Calu3 (cell line): ENCODE data around the gene LDLRAD1. TPM values are rescaled to one million over a fixed set of nuclear protein-coding genes. Genes with fewer than 3 reads are reported as not detected.
"Not testable (repeated sequence)": the region's sequence is repeated elsewhere in the genome, so short reads cannot be mapped to it uniquely, and the experiment has no call there.

Experiments used
- BruUV-seq: library from RNA; stranded (reverse); fragments of 400-500 nt; replicated peaks from 2 replicates; lab custom pipeline; 2021; lab: Mats Ljungman, UMichigan
- CTCF ChIA-PET: fragments of 300-600 bp; sonication (Branson Sonifier 250); formaldehyde crosslinking; loops from one replicate; lab custom pipeline; 2022; ENCODE audit warnings: antibody characterized with exemption; lab: Charles Lee
- DNase-seq: peaks from one replicate; pipeline ENCODE4 v3.0.0; 2022
- H3K27ac Mint-ChIP-seq: one replicate; pipeline ENCODE4 v1.8.0; 2022; ENCODE audit warnings: mixed read lengths; ENCODE audit not compliant: unreplicated experiment
- H3K27me3 Mint-ChIP-seq: one replicate; pipeline ENCODE4 v1.8.0; 2022; ENCODE audit warnings: mixed read lengths; ENCODE audit not compliant: unreplicated experiment
- H3K36me3 Mint-ChIP-seq: one replicate; pipeline ENCODE4 v1.8.0; 2022; ENCODE audit warnings: mild to moderate bottlenecking, moderate library complexity, mixed read lengths; ENCODE audit not compliant: insufficient read depth, unreplicated experiment
- H3K4me1 Mint-ChIP-seq: one replicate; pipeline ENCODE4 v1.8.0; 2022; ENCODE audit warnings: mild to moderate bottlenecking, low read depth, mixed read lengths; ENCODE audit not compliant: unreplicated experiment
- H3K4me3 Mint-ChIP-seq: one replicate; pipeline ENCODE4 v1.8.0; 2022; ENCODE audit warnings: mild to moderate bottlenecking, low read depth, moderate library complexity, mixed read lengths; ENCODE audit not compliant: unreplicated experiment
- H3K9me3 Mint-ChIP-seq: one replicate; pipeline ENCODE4 v1.8.0; 2022; ENCODE audit warnings: low read depth, mixed read lengths; ENCODE audit not compliant: unreplicated experiment
- CTCF ChIP-seq: fragments of 200-600 bp; IDR thresholded peaks from one replicate; pipeline ENCODE4 v1.8.0; 2022; ENCODE audit warnings: antibody characterized with exemption; ENCODE audit not compliant: unreplicated experiment
- intact Hi-C: fragments of 100-400 bp; cut with micrococcal nuclease; formaldehyde crosslinking; loops from one replicate; pipeline ENCODE4 v1.10.0; 2022; ENCODE audit not compliant: unreplicated experiment
- total RNA-seq: library from RNA; stranded (reverse); gene quantifications from 2 replicates; pipeline ENCODE4 v1.2.3, GENCODE V29; 2022

LDLRAD1 gene
- total RNA-seq, 1 experiment from 2014 or later: not detected

DNA sequence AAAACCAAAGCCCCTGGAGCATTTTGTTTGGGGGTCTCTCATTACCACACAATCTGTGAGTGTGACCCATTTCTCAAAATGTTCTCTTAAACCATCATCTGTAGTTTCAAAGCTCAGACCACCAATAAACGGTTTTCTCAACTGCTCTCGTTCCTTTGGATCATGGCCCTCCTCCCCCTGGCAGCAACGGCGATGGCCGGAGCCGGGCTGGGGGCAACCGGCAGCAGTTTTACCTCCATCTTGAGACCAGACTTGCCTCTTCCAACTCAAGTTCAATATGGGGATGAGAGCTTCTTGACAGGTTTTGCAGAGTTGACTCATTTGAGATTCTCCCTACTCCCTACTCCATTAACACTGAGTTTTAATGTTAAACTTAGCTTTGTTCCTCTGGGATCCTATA lies 42.1 kb downstream of the LDLRAD1 start:
- H3K27me3 Mint-ChIP-seq: no peaks in the 10 kb centered on the region
- CTCF ChIA-PET: interaction anchor here (0.6 to 1.5 kb wide), 2 partner anchors 77 to 218 kb away, joined by 4 read pairs; partner anchors contain the start of genes TCEANC2 and TMEM59

DNA sequence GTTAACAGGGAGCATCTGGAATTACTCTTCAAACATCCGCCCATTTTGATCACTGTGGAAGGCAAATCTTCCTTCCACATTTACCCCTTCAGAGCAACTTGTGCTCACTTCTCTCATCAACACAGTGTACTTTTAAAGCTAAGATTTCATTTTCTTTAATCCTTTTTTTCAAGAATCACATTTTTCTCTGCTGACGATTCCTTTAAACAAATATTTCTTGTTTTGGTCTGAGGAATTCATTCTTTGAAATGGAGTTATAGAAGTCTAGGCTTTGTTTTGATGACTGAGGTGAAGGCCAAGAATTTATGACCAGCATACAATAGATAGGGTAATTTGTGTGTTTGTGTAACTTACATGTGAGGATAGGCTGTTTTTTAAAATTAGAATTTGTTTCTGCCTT lies 46.3 kb downstream of the LDLRAD1 start:
- CTCF ChIA-PET: interaction anchor here (0.5 kb wide), 1 partner anchor 79 kb away, joined by 3 read pairs; no protein-coding TSS in a partner anchor
- intact Hi-C loops: no loop called here
- no peak for TF ChIP-seq CTCF
- H3K27me3 Mint-ChIP-seq: no peaks in the 10 kb centered on the region
- no peak overlapping the region for H3K27ac Mint-ChIP-seq
- peaks cover 9% of the 10 kb centered on the region for H3K4me1 Mint-ChIP-seq
- DNase-seq: no peak
- no peaks in the 10 kb centered on the region for H3K9me3 Mint-ChIP-seq
- BruUV-seq: no TSS peak
- no peak overlapping the region for H3K4me3 Mint-ChIP-seq
- no peaks in the 10 kb centered on the region for H3K36me3 Mint-ChIP-seq

More for the DNA sequence above, 42.1 kb downstream of the LDLRAD1 start:
- no peaks in the 10 kb centered on the region for H3K4me1 Mint-ChIP-seq
- no peak overlapping the region for H3K27ac Mint-ChIP-seq
- no peak for TF ChIP-seq CTCF
- no peak overlapping the region for H3K4me3 Mint-ChIP-seq
- H3K36me3 Mint-ChIP-seq: no peaks in the 10 kb centered on the region
- no TSS peak for BruUV-seq
- intact Hi-C loops: no loop called here
- no peaks in the 10 kb centered on the region for H3K9me3 Mint-ChIP-seq
- DNase-seq: no peak

DNA sequence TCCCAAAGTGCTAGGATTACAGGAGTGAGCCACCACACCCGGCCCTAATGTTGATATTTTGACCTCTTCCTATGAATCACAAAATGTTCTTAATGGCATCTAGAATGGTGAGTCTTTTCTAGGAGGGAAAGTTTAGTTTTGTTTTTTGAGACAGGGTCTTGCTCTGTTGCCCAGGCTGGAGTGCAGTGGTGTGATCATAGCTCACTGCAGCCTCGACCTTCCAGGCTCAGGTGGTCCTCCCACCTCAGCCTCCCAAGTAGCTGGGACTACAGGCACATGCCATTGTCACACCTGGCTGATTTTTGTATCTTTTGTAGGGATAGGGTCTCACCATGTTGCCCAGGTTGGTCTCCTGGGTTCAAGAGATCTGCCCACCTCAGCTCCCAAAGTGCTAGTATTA lies 48.7 kb downstream of the LDLRAD1 start:
- H3K4me1 Mint-ChIP-seq, H3K4me3 Mint-ChIP-seq, intact Hi-C loops, H3K27ac Mint-ChIP-seq, H3K27me3 Mint-ChIP-seq, BruUV-seq, H3K36me3 Mint-ChIP-seq, CTCF ChIA-PET, H3K9me3 Mint-ChIP-seq, DNase-seq: not testable (repeated sequence)

- TF ChIP-seq CTCF: no peak
- CTCF ChIA-PET: interaction anchor here (0.6 to 1.2 kb wide), 3 partner anchors 9 to 772 kb away, joined by 3 to 5 read pairs (median 3); no protein-coding TSS in a partner anchor
- intact Hi-C loops: no loop called here
- Mint-ChIP-seq H3K4me3 (no peak overlapping the region), H3K4me1 (peaks cover 9% of the 10 kb centered on the region), H3K36me3 (peaks cover 6% of the 10 kb centered on the region), H3K9me3 (no peaks in the 10 kb centered on the region), H3K27me3 (no peaks in the 10 kb centered on the region), H3K27ac (no peak overlapping the region)
- no TSS peak for BruUV-seq
- DNase-seq: no peak
Measured at GRCh38 chr1:53968125-53968513, 49.9 kb downstream of the LDLRAD1 start.

DNA sequence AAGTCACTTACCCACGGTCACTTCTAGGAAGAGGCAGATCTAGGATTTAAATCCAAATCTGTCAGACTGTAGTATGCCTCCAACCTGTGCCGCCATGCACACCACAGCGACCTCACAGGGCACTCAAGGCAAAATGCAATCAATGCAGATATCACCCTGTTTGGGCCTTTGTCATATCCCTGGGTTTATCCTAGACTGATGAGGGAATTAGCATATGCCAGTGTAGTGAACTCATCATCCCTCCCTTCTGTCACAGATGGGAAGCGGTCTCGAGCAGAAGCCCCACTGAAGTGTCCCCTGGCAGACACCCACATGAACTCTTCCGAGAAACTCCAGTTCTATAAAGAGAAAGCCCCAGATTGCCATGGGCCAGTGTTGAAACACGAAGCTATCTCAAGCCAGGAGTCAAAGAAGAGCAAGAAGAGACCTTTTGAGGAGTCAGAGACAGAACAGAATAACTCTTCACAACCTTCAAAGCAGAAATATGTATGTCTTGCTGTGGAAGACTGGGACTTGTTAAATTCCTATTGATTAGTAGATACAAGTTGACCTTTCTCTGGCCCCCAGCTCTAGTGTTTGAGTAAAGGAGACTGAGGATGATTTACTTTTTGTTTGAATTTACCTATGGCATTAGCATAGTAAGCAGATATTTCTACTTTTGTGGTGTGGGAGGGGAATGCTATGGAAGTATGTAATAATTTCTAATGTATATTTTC lies 50.4 kb downstream of the LDLRAD1 start:
- CTCF ChIA-PET: interaction anchor here (1.2 kb wide), 1 partner anchor 8 kb away, joined by 3 read pairs; no protein-coding TSS in a partner anchor
- TF ChIP-seq CTCF: no peak
- no peak for DNase-seq
- peaks cover 9% of the 10 kb centered on the region for H3K4me1 Mint-ChIP-seq
- BruUV-seq: no TSS peak
- peaks cover 6% of the 10 kb centered on the region for H3K36me3 Mint-ChIP-seq
- intact Hi-C loops: no loop called here
- no peaks in the 10 kb centered on the region for H3K27me3 Mint-ChIP-seq
- no peaks in the 10 kb centered on the region for H3K9me3 Mint-ChIP-seq
- H3K4me3 Mint-ChIP-seq: no peak overlapping the region
- H3K27ac Mint-ChIP-seq: no peak overlapping the region
